Stomach (tissue), 9 donors: ENCODE results near the gene FAM222B. TPM values are rescaled to one million over a fixed set of nuclear protein-coding genes. Genes with fewer than 3 reads are reported as not detected.
A peak's percentile ranks its signal among the peaks of the same experiment; 100 is the strongest.

Source experiments
- DNase-seq, 2 donors: peaks; one replicate each; pipeline versions ENCODE4 v3.0.0 to v3.0.0-alpha.2; 2013 to 2019
- H3K27ac ChIP-seq, 5 donors: fragments of 200-600 bp in 4 of 5; sonication (generic) in 4 of 5; one replicate each; pipeline ENCODE4 v1.5.1; 2013 to 2019; ENCODE audit warnings: mild to moderate bottlenecking in 1 of 5, moderate library complexity in 1 of 5
- H3K27me3 ChIP-seq, 3 donors: fragments of 200-600 bp; sonication (generic); one replicate each; pipeline ENCODE4 v1.5.1; 2017 to 2019; ENCODE audit warnings: mixed run types in 1 of 3
- H3K36me3 ChIP-seq, 4 donors: fragments of 200-600 bp; sonication (generic); 1 replicate in 3 of 4; 2 replicates in 1 of 4; pipeline ENCODE4 v1.5.1; 2016 to 2019
- H3K4me1 ChIP-seq, 4 donors: fragments of 200-600 bp; sonication (generic); one replicate each; pipeline ENCODE4 v1.5.1; 2016 to 2019
- H3K4me3 ChIP-seq, 4 donors: fragments of 200-600 bp; sonication (generic) in 3 of 4; one replicate each; pipeline ENCODE4 v1.5.1; 2016 to 2019; ENCODE audit warnings: mild to moderate bottlenecking in 1 of 4
- H3K9me3 ChIP-seq, 4 donors: fragments of 200-600 bp; sonication (generic); one replicate each; pipeline ENCODE4 v1.5.1; 2016 to 2019
- EP300 ChIP-seq: sonication (generic); formaldehyde crosslinking; IDR thresholded peaks from one replicate; pipeline ENCODE4 v1.6.1; 2017; ENCODE audit warnings: antibody characterized with exemption
- POLR2A ChIP-seq, 4 donors: fragments of 450-650 bp; IDR thresholded peaks; one replicate each; pipeline ENCODE4 v1.6.1; 2016; ENCODE audit warnings: antibody characterized with exemption in 4 of 4, control low read depth in 2 of 4, mild to moderate bottlenecking in 1 of 4, moderate library complexity in 1 of 4
- POLR2AphosphoS5 ChIP-seq, 3 donors: sonication (generic); formaldehyde crosslinking; IDR thresholded peaks; one replicate each; pipeline ENCODE4 v1.6.1; 2016; ENCODE audit warnings: antibody characterized with exemption in 3 of 3
- WGBS, 5 donors: extraction: QIAGEN DNeasy Blood & Tissue Kit in 3 of 5; methylation state at CpG; one replicate each; pipeline versions ENCODE4 v1.1.5 to v1.1.7; 2013 to 2018; 5-methylcytosine and 5-hydroxymethylcytosine counted together
- intact Hi-C: fragments of 100-400 bp; cut with DNase I; formaldehyde crosslinking; loops from one replicate; pipeline ENCODE4 v1.15.1; 2023; ENCODE audit warnings: low total_unique reads
- polyA plus RNA-seq, 3 donors: library from polyadenylated mRNA; stranded (reverse); fragments of 200-250 nt; gene quantifications; one replicate each; pipeline ENCODE4 v1.2.3, GENCODE V29; 2013
- total RNA-seq, 5 donors: library from RNA; depleted of rRNA; stranded (reverse); fragments of >200 nt; gene quantifications; one replicate each; pipeline versions ENCODE4 v1.1.0 to v1.2.3, GENCODE V29; 2014 to 2016
- TF ChIP-seq, protein P1 (sequence below), 7 experiments: fragments of 450-650 bp in 4 of 7; fragments of 200-600 bp in 3 of 7; sonication (generic) in 3 of 7; IDR thresholded peaks; one replicate each; pipeline ENCODE4 v1.5.1; 2016 to 2019; ENCODE audit warnings: antibody characterized with exemption in 7 of 7, control low read depth in 2 of 7, mild to moderate bottlenecking in 1 of 7
- donor health status: healthy with polysubstance abuse.
- donor health status: Bipolar disorder and iron deficiency.
- donor health status: healthy.

Gene FAM222B
- total and polyA plus RNA-seq, 8 donors, result 4.4 to 29.6 (median 8.6) TPM

DNA sequence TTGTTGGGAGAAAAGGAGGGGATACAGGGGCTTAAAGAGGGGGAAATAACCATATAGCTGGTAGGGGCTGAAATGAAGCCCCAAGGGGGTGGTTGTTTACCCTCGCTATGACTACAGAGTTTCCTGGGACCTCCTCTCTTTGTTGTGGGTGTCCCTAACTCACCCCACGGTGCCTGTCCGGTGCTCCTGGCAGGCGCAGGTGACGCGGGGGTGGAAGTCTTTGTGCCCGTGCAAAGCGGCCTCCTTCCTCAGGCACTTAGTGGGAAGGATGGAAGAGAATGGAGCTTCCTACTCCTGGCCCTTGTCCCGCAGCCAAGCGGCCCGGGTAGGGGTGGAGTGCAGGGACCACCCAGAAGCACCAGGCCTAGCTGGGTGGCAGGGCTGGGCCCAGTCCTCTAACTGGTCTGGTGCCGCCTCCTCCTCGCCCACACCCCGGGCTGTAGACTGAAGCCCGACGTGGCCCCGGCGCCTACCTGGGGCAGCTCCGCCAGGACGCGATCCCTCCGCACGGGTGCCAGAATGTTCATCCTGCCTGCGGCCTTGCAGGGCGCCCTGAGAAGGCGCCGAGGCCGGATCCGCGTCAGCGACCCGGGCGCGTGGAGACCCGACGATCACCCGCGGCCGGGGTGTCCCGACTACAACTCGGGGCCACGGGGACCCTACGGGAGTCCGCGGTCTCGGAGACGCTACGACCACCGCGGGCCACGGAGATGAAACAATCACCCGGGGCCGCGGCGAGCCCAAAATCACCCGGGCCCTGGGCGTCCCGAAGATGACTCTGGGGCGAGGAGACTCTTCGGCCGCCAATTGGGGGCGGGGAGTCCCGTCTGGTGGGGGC, 125.6 kb downstream of the FAM222B start:
- Histone ChIP-seq H3K9me3 (no peaks in the 10 kb centered on the region), H3K4me3 (peak overlapping the region; percentile 51 to 59 (median 55)), H3K27me3 (peaks cover 0 to 14% (median 8%) of the 10 kb centered on the region in 3 donors), H3K27ac (peak overlapping the region; percentile 63 to 94 (median 89)), H3K4me1 (peaks cover 42 to 67% (median 58%) of the 10 kb centered on the region in 4 donors), H3K36me3 (peaks cover 26 to 39% (median 34%) of the 10 kb centered on the region in 4 donors)
- intact Hi-C loops, result no loop called here
- no peak for TF ChIP-seq POLR2AphosphoS5 (IDR thresholded peaks at IDR 0.05)
- no peak for TF ChIP-seq EP300
- TF ChIP-seq, protein P1, sequence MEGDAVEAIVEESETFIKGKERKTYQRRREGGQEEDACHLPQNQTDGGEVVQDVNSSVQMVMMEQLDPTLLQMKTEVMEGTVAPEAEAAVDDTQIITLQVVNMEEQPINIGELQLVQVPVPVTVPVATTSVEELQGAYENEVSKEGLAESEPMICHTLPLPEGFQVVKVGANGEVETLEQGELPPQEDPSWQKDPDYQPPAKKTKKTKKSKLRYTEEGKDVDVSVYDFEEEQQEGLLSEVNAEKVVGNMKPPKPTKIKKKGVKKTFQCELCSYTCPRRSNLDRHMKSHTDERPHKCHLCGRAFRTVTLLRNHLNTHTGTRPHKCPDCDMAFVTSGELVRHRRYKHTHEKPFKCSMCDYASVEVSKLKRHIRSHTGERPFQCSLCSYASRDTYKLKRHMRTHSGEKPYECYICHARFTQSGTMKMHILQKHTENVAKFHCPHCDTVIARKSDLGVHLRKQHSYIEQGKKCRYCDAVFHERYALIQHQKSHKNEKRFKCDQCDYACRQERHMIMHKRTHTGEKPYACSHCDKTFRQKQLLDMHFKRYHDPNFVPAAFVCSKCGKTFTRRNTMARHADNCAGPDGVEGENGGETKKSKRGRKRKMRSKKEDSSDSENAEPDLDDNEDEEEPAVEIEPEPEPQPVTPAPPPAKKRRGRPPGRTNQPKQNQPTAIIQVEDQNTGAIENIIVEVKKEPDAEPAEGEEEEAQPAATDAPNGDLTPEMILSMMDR (IDR thresholded peaks at IDR 0.05), result no peak
- TF ChIP-seq POLR2A (IDR thresholded peaks at IDR 0.05), result no peak
- DNase-seq, result peak in 1 of 2 donors; percentile 80
- WGBS, 5 donors, result 11 to 21% (median 14%) methylated on average over 27 to 63 of the region's 63 CpGs

DNA sequence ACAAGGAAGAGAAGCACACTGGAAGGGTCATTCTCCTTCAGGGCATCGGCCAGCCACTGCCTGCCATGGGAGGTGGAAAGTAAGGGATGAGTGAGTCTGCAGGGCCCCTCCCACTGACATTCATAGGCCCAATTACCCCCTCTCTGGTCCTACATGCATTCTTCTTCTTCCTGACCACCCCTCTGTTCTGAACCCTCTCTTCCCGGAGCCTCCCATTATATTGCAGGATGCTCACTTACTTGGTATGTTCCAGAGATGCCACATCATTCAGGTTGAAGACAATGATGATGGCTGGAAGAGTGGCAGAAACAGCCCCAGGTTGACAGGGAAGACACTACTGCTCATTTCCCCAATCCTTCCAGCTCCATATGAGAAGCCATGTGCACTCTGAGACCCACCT, 127.4 kb downstream of the FAM222B start:
- WGBS, 5 donors, result 89 to 100% (median 100%) methylated on average over 2 of the region's 2 CpGs
- H3K27ac ChIP-seq, result no peak overlapping the region

DNA sequence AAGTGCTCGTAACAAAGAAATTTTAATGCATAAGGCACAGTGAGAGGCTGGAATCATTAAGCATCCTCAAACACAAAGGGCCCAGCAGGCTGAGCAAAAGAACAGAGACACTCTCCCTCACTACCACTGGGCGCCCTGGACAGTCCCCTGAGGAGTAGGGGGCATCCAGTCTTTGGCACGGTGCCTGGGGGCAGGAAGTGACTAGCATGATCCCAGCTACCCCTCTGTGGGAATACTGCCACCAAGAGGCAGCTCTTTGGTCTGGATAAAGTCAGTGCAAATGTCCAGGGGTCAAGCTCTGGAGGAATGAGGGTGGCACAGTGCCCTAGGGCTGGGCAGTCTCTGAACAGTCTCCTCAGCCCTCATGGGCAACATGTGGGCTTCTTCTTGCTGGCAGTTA, 128.3 kb downstream of the FAM222B start:
- WGBS, 5 donors, result 74 to 94% (median 88%) methylated on average over 3 of the region's 3 CpGs
- Histone ChIP-seq H3K27ac (no peak overlapping the region), H3K4me3 (no peak overlapping the region), H3K4me1 (peaks cover 37 to 72% (median 54%) of the 10 kb centered on the region in 4 donors), H3K9me3 (no peaks in the 10 kb centered on the region), H3K36me3 (peaks cover 16 to 25% (median 21%) of the 10 kb centered on the region in 4 donors), H3K27me3 (peaks cover 0 to 14% (median 8%) of the 10 kb centered on the region in 3 donors)
- intact Hi-C loops, result no loop called here
- DNase-seq, result no peak
- TF ChIP-seq POLR2A (IDR thresholded peaks at IDR 0.05) (no peak), EP300 (no peak)

More for the DNA sequence above, 127.4 kb downstream of the FAM222B start:
- intact Hi-C loops, result no loop called here
- Histone ChIP-seq H3K9me3 (no peaks in the 10 kb centered on the region), H3K4me3 (no peak overlapping the region), H3K4me1 (peaks cover 37 to 65% (median 52%) of the 10 kb centered on the region in 4 donors), H3K27me3 (peaks cover 0 to 14% (median 8%) of the 10 kb centered on the region in 3 donors), H3K36me3 (peaks cover 16 to 25% (median 21%) of the 10 kb centered on the region in 4 donors)
- no peak for TF ChIP-seq EP300
- TF ChIP-seq POLR2AphosphoS5 (IDR thresholded peaks at IDR 0.05), result no peak
- TF ChIP-seq POLR2A (IDR thresholded peaks at IDR 0.05), result no peak
- TF ChIP-seq, protein P1 (IDR thresholded peaks at IDR 0.05), result no peak
- DNase-seq, result no peak

DNA sequence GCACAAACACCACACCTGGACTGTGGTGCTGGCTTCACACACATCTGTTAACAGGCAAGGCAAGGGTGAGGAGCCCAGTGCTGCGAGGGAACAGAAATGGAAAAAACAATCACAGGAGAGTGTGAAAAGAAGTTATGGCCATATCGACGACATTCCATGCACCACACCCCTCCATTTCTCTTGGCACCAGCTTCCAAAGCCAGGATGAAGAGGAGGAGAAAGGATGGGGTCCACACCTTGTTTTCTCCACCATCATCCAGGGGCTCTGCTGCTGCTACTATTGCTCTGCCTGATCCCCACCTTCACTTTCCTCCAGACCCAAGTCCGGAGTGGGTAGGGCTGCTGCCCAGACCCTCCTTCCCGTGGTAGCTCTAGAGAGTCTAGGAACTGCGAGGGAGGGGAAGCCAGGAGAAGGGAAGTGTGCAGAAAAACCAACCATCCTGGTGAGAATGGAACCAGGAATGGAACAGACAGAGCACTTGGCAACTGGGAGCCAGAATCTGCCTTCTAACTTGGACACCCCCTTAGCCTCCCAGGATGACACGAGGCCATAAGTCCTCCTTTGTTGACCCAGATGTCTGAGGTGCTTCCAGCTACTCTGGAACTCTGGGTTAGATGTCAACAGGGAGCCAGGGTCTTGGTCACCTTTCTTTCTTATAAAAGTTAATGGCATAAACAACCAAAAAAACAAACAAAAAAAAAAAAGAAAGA, 129.7 kb downstream of the FAM222B start:
- Histone ChIP-seq H3K36me3 (peaks cover 16 to 25% (median 21%) of the 10 kb centered on the region in 4 donors), H3K27ac (peak overlapping the region in 1 of 5 donors; percentile 91), H3K9me3 (no peaks in the 10 kb centered on the region), H3K27me3 (peaks cover 0 to 14% (median 8%) of the 10 kb centered on the region in 3 donors), H3K4me3 (no peak overlapping the region), H3K4me1 (peaks cover 26 to 58% (median 40%) of the 10 kb centered on the region in 4 donors)
- TF ChIP-seq POLR2AphosphoS5 (IDR thresholded peaks at IDR 0.05), result no peak
- TF ChIP-seq, protein P1 (IDR thresholded peaks at IDR 0.05), result no peak
- TF ChIP-seq POLR2A (IDR thresholded peaks at IDR 0.05), result no peak
- TF ChIP-seq EP300, result no peak
- 60 to 75% (median 69%) methylated on average over 7 of the region's 7 CpGs for WGBS, 5 donors
- intact Hi-C loops, result no loop called here
- DNase-seq, result no peak
